NCI-H524 (cell line): Measurements from ENCODE around the gene MIA.
"Not testable (repeated sequence)": the region's sequence is repeated elsewhere in the genome, so short reads cannot be mapped to it uniquely, and the experiment has no call there.

ENCODE experiments used
- DNase-seq, 2 experiments: peaks; one replicate each; lab custom pipeline; 2025; lab: John Stamatoyannopoulos, UW

Gene MIA

DNA sequence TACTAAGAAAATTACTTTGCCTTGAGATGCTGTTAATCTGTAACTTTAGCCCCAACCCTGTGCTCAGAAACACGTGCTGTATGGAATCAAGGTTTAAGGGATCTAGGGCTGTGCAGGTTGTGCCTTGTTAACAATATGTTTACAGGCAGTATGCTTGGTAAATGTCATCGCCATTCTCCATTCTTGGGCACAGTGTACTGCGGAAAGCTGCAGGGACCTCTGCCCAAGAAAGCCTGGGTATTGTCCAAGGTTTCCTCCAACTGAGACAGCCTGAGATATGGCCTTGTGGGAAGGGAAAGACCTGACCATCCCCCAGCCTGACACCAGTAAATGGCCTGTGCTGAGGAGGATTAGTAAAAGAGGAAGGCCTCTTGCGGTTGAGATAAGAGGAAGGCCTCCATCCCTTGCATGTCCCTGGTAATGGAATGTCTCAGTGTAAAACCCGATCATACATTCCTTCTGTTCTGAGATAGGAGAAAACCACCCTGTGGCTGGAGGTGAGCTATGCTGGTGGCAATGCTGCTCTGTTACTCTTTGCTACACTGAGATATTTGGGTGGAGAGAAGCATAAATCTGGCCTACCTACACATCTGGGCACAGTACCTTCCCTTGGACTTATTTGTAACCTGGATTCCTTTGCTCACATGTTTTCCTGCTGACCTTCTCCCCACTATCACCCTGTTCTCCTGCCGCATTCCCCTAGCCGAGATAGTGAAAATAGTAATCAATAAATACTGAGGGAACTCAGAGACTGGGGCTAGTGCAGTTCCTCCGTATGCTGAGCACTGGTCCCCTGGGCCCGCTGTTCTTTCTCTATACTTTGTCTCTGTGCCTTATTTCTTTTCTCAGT lies 47.6 kb downstream of the MIA start:
- DNase-seq: not testable (repeated sequence)

DNA sequence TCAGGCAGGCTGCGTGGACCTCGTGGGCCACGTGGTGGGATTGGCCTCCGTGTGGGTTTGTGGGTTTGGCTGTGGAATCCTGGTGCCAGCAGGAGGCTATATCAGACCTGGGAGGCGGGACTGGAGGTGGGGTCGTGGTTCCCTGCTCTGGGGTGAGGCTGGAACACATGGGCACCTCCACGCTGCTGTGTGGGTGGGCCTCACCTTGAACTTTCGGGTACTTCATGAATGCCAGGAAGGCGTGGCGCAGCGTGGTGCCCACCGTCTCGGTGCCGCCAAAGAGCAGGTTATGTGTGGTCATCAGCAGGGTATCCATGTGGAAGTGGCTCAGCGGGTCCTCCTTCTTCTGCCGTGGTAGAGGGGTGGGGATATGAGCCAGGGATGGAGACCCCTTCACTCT lies 49.6 kb downstream of the MIA start:
- not testable (repeated sequence) for DNase-seq

DNA sequence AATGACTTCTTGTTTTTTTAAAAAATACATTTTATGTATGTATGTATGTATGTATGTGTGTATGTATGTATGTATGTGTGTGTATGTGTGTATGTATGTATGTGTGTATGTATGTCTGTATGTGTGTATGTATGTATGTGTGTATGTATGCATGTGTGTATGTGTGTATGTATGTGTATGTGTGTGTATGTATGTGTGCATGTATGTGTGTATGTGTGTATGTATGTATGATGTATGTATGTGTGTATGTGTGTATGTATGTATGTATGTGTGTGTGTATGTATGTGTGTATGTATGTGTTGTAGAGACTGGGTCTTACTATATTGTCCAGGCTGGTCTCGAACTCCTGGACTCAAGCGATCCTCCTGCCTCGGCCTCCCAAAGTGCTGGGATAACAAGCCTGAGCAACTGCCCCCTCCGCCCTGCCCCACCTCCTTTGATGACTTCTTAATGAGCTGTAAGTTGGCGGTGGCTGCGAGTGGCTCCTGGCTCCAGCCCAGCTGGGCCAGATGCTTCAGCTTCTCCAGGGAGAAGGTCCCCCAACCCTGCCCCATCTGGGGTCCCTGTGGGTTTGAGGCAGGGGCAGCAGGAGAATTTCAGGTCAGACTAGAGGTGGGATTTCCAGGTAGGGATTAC lies 50.3 kb downstream of the MIA start:
- DNase-seq: not testable (repeated sequence)

DNA sequence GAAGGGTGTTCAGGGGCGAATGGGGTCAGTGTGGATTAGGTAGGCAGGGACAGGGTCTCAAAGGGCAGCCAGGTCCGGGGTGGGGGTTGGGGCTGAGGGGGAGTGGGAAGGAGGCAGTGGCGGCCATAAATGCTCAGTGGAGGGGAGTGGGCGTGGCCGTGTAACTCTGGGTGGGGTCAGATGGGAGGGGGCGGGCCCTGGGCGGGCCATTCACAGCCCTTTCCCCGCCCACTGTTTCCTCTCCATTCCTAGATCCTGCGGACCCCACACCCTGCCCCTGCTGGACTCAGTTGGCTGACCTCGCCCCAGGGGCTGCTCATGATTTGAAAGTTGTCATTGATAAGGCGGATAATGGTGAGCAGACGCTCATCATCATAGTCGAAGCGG lies 51.0 kb downstream of the MIA start:
- not testable (repeated sequence) for DNase-seq

DNA sequence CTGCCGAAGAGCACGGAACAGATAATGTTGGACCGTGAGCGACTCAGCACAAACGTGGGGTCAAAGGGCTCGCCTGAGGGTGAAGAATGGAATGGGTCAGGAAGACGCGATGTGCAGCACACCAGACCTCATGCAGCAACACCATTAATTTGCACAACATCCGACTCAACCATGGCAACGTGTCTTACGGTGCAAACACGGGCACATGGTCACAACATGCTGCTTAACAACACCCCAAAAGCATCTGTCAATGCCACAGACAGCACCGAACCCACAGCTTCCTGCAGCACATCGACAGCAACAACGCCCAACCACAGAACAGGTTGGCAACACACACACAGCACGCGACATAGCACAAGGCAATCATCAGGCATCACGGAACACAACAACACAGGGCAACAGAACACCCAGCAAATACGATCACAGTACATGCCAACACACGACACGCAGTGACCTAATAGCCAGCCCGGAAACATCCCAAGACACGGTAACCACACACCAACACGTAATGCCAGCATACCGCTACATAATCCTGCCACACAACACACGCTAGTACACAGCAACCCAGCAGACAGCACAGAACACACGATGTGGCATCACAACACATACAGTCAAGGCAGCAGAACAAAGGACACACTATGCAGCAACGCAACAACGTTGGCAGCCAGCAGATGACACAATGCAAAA lies 51.5 kb downstream of the MIA start:
- not testable (repeated sequence) for DNase-seq
